ENCODE results near the gene ZNF692. TPM values are rescaled to one million over a fixed set of nuclear protein-coding genes. Genes with fewer than 3 reads are reported as not detected.
A peak's percentile ranks its signal among the peaks of the same experiment; 100 is the strongest.

ZNF692 gene
- total RNA-seq, 1 donor, result 22.0 TPM

DNA sequence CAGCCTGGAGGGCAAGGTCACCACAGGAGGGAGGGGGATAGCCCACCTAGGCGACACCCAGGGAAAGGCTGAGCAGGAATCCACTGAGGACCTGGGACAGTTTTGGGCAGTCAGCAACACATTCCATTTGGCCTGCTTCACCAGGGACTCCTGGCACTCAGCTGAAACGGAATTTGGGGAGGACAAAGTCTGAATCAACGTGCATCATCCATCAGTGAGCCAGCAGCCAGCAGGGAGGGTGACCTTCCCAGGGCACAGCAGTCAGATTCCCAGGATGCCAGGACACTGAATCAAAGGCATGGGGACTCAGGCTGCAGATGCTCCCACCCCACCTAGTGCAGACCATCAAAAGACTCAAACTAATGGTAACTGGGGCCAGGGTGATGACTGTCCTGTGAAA, 37.8 kb downstream of the ZNF692 start:
- no peak overlapping the region for H3K4me3 ChIP-seq (ENCODE audit: low read depth, low read length)
- peak; percentile 15 for DNase-seq (ENCODE audit: low read depth)

DNA sequence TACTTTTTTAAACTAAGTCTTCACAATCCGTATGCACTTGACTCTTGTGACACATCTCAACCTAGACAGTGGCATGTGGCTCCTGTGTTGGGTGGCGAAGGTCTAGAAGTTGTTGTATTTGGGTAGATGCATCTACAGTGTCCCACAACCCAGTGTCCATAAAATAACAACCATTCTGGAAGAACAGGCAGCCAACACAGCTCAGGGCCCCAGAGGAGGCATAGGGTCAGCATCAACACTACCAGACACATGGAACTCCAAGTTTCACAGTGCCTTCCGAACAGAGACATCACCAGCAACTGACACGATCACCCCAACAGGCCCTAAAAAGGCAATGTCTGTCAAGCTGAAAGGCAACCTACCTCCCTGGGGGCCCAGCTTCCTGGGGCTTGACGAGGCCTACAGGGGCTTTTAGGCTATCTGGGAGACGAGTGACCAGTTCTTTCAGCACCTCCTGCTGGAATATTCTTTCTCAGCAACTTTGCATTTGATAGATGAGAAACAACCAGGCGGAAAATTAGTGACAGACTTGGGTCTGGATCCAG, 38.8 kb downstream of the ZNF692 start:
- no peak overlapping the region for H3K4me3 ChIP-seq (ENCODE audit: low read depth, low read length)
- no peak for DNase-seq (ENCODE audit: low read depth)
- TF ChIP-seq CTCF (IDR thresholded peaks at IDR 0.05; ENCODE audit: insufficient read depth, low read depth, low read length), result no peak

More for the DNA sequence above, 37.8 kb downstream of the ZNF692 start:
- TF ChIP-seq CTCF (IDR thresholded peaks at IDR 0.05; ENCODE audit: insufficient read depth, low read depth, low read length), result no peak

- TF ChIP-seq CTCF (IDR thresholded peaks at IDR 0.05; ENCODE audit: insufficient read depth, low read depth, low read length), result no peak
- H3K4me3 ChIP-seq (ENCODE audit: low read depth, low read length), result no peak overlapping the region
- DNase-seq (ENCODE audit: low read depth), result no peak
Measured at GRCh38 chr1:248818505-248819374, 40.1 kb downstream of the ZNF692 start.

GRCh38 chr1:248817065-248817464, 41.8 kb downstream of the ZNF692 start:
- TF ChIP-seq CTCF (IDR thresholded peaks at IDR 0.05; ENCODE audit: insufficient read depth, low read depth, low read length), result no peak
- no peak overlapping the region for H3K4me3 ChIP-seq (ENCODE audit: low read depth, low read length)
- no peak for DNase-seq (ENCODE audit: low read depth)

DNA sequence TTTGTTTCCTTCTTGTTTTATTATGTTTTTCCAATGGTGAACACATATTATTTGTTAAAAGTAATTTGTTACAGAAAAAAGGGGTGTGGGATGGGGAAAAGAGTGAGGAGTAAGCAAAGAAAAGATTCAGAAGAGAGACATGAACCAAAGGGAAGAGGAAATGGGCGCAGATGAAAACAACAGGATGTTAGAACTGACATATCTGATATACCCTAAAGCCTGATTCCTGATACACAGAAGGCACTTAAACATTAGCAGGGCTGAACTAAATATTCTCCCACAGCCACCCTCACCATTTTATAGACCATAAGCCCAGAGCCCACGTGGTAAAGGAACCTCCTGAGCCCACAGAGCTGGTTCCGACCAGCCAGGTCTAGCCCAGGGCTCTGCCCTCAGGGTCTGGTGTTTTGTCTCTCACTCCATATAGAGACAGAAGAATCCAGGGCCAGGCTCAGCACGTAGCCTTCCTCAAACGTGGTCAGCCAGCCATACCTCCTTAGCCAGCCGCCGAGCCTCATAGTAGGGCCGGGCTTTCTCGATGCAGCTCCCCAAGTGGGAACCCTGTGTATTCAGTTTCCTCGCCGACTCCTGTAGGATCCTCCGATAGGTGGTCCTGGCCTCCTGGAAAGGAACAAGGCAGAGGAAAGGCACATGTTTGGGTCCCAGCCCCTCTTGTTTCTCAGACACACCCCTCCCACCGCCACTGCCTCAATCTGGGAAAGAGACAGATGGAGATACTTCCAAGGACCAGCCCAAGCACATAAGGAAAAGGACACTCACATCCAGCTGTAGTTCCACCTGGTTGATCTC, 42.6 kb downstream of the ZNF692 start:
- no peak overlapping the region for H3K4me3 ChIP-seq (ENCODE audit: low read depth, low read length)
- no peak for DNase-seq (ENCODE audit: low read depth)
- TF ChIP-seq CTCF (IDR thresholded peaks at IDR 0.05; ENCODE audit: insufficient read depth, low read depth, low read length), result no peak

DNA sequence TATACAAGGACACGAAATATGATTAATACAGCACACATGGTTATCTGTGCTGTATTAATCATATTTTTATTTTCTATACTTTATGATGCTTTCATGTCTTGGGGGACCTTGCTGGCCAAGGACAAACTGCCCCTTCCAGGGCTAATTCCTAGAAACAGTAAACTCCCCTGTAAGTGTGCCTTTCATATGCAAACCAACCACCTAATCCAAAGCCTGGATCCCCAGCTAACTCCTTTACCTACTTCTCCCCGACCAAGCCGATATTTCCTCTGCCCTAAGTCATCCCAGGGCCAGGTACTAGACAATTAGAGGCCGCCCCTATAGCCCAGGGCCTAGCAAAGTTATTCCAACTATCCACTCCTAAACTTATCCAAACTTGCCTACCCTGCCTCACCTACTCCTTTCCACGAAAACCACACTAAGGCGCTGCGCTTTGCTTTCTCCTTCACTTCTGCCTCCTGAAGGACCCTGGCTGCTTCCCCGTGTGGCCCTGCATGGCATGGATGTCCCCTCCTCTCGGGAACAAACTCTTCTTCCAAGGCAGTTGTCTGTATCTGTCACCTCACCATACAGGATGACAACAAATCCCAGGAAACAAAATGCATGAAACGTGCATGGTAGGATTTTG, 43.4 kb downstream of the ZNF692 start:
- no peak for TF ChIP-seq CTCF (IDR thresholded peaks at IDR 0.05; ENCODE audit: insufficient read depth, low read depth, low read length)
- no peak overlapping the region for H3K4me3 ChIP-seq (ENCODE audit: low read depth, low read length)
- DNase-seq (ENCODE audit: low read depth), result no peak

Data from fibroblast of villous mesenchyme (primary cell).